Left colon (tissue), 2 donors: ENCODE results near the gene EZH1. TPM values are rescaled to one million over a fixed set of nuclear protein-coding genes. Genes with fewer than 3 reads are reported as not detected.

Source experiments
- ATAC-seq: fragments of 200-7000 bp; cut with Tn5 transposase; one replicate; pipeline ENCODE4 v1.9.1; 2020; ENCODE audit warnings: mild to moderate bottlenecking, moderate library complexity
- DNase-seq, 2 donors: peaks; one replicate each; pipeline ENCODE4 v3.0.0-alpha.2; 2020
- intact Hi-C, 2 donors: fragments of 100-400 bp; cut with DNase I in 1 of 2; cut with micrococcal nuclease in 1 of 2; formaldehyde crosslinking; loops; one replicate each; pipeline versions ENCODE4 v1.11.2 to v1.14.0; 2022; cut with DNase I, micrococcal nuclease
- total RNA-seq, 2 donors: library from RNA; stranded (reverse); fragmentation: NEBNext Ultra II Directional; extraction: Animal tissue kit (Norgen Biotek cat#: 25700); gene quantifications; one replicate each; pipeline ENCODE4 v1.2.1, GENCODE V29; 2021
- donor health status: DM: no; HTN: no; CAD: no.
- donor health status: DM: yes; HTN: yes; CAD: no.

EZH1 gene
- total RNA-seq, 2 donors from 2014 or later, result 24.9 to 28.0 TPM

GRCh38 chr17:42691021-42691545 lies 53.8 kb downstream of the EZH1 start:
- no peak for ATAC-seq
- no peak for DNase-seq
- intact Hi-C loops, result no loop called here

- intact Hi-C loops, result no loop called here
- DNase-seq (no peak), ATAC-seq (no peak)
These were observed 54.2 kb downstream of the EZH1 start for GRCh38 chr17:42690596-42690995.

- DNase-seq (no peak), ATAC-seq (no peak)
- intact Hi-C loops, result loop anchor here in 1 of 2 donors (10.0 kb wide), 1 partner anchor 113 kb away; the partner anchor contains the start of gene PSMC3IP
These were observed 57.0 kb downstream of the EZH1 start for GRCh38 chr17:42687707-42688320.

GRCh38 chr17:42686520-42687128 lies 58.2 kb downstream of the EZH1 start:
- intact Hi-C loops, result loop anchor here in 1 of 2 donors (10.0 kb wide), 1 partner anchor 112 kb away; the partner anchor contains the start of gene PSMC3IP
- no peak for DNase-seq

GRCh38 chr17:42685831-42686230 lies 59.0 kb downstream of the EZH1 start:
- intact Hi-C loops, result loop anchor here in 1 of 2 donors (10.0 kb wide), 1 partner anchor 111 kb away; the partner anchor contains the start of gene PSMC3IP
- DNase-seq, result no peak
- ATAC-seq, result no peak

More at GRCh38 chr17:42686520-42687128, 58.2 kb downstream of the EZH1 start:
- ATAC-seq, result no peak

GRCh38 chr17:42684929-42685556 lies 59.8 kb downstream of the EZH1 start:
- ATAC-seq, result no peak
- intact Hi-C loops, result loop anchor here in 1 of 2 donors (10.0 kb wide), 1 partner anchor 110 kb away; the partner anchor contains the start of gene PSMC3IP

GRCh38 chr17:42683407-42684034 lies 61.3 kb downstream of the EZH1 start:
- DNase-seq (peak; percentile 59 to 70), ATAC-seq (peak; percentile 25)
- intact Hi-C loops, result loop anchor here in 1 of 2 donors (10.0 kb wide), 1 partner anchor 109 kb away; the partner anchor contains the start of gene PSMC3IP

More at GRCh38 chr17:42684929-42685556, 59.8 kb downstream of the EZH1 start:
- no peak for DNase-seq

GRCh38 chr17:42682722-42683403 lies 62.0 kb downstream of the EZH1 start:
- ATAC-seq, result peak; percentile 30
- peak; percentile 62 to 71 for DNase-seq
- intact Hi-C loops, result loop anchor here in 1 of 2 donors (10.0 kb wide), 1 partner anchor 108 kb away; the partner anchor contains the start of gene PSMC3IP

GRCh38 chr17:42681976-42682721 lies 62.7 kb downstream of the EZH1 start, which contains the start of gene CNTNAP1:
Gene CNTNAP1 (plus strand): TSS chr17:42682531. CDS start chr17:42682830, 299 bp downstream.
- DNase-seq, result peak; percentile 56 to 69
- intact Hi-C loops, result loop anchor here in 1 of 2 donors (10.0 kb wide), 1 partner anchor 107 kb away; the partner anchor contains the start of gene PSMC3IP
- ATAC-seq, result no peak

- intact Hi-C loops, result loop anchor here in 1 of 2 donors (10.0 kb wide), 1 partner anchor 106 kb away; the partner anchor contains the start of gene PSMC3IP
- ATAC-seq (no peak), DNase-seq (no peak)
These were observed 64.5 kb downstream of the EZH1 start for GRCh38 chr17:42680331-42680808.

- DNase-seq, result peak; percentile 68 to 84
- intact Hi-C loops, result loop anchor here in 1 of 2 donors (10.0 kb wide), 1 partner anchor 105 kb away; the partner anchor contains the start of gene PSMC3IP
- ATAC-seq, result peak; percentile 48
These were observed 65.1 kb downstream of the EZH1 start for GRCh38 chr17:42679492-42680330.

GRCh38 chr17:42678951-42679491 lies 65.8 kb downstream of the EZH1 start:
- peak; percentile 8 for ATAC-seq
- intact Hi-C loops, result no loop called here
- peak; percentile 72 to 76 for DNase-seq

- ATAC-seq (peak; percentile 51), DNase-seq (peak; percentile 90 to 93)
- intact Hi-C loops, result no loop called here
These were observed 66.7 kb downstream of the EZH1 start for GRCh38 chr17:42677921-42678781.

- DNase-seq, result peak; percentile 100
- intact Hi-C loops, result no loop called here
- ATAC-seq, result peak; percentile 75
These were observed 67.6 kb downstream of the EZH1 start for GRCh38 chr17:42677012-42677857.
